Motor neuron (in vitro differentiated cells): ENCODE measurements around the gene CDK9. TPM values are rescaled to one million over a fixed set of nuclear protein-coding genes. Genes with fewer than 3 reads are reported as not detected.

Experiments
- ATAC-seq, 8 experiments: fragments of 200-7000 bp; cut with Tn5 transposase; replicated peaks in 6 of 8; 2 replicates each; pipeline ENCODE4 v1.8.0; 2021; ENCODE audit warnings: mild to moderate bottlenecking in 8 of 8, moderate library complexity in 8 of 8
- H3K27ac ChIP-seq, 2 donors: fragments of 250-450 bp; sonication (Bioruptor Pico); 2 replicates each; pipeline ENCODE4 v1.9.0; 2021; ENCODE audit warnings: antibody characterized with exemption in 2 of 2, mild to moderate bottlenecking in 2 of 2, moderate library complexity in 1 of 2
- H3K4me1 ChIP-seq, 2 donors: fragments of 250-450 bp; sonication (Bioruptor Pico); replicated peaks in 1 of 2; 2 replicates each; pipeline ENCODE4 v1.6.1; 2021; ENCODE audit warnings: antibody characterized with exemption in 2 of 2, mild to moderate bottlenecking in 2 of 2, moderate library complexity in 1 of 2
- H3K4me3 ChIP-seq, 5 donors: fragments of 250-450 bp; sonication (Bioruptor Pico); 2 replicates each; pipeline ENCODE4 v1.9.0; 2021; ENCODE audit warnings: antibody characterized with exemption in 5 of 5, mild to moderate bottlenecking in 5 of 5, moderate library complexity in 4 of 5
- WGBS, 10 experiments: fragments of 450-650 bp; shearing (Covaris generic); methylation state at CpG; one replicate each; pipeline ENCODE4 v1.0.0; 2022; 5-methylcytosine and 5-hydroxymethylcytosine counted together
- in situ Hi-C, 9 experiments: fragments of 400-800 bp; cut with MboI; loops; one replicate each; pipeline ENCODE4 v1.15.0; 2021; ENCODE audit warnings: low sequenced_read_pairs in 9 of 9, low pct_unique_long_range_greater_than_20kb in 2 of 9; ENCODE audit not compliant: unreplicated experiment in 9 of 9
- total RNA-seq, 8 experiments: library from RNA; unstranded; fragments of 300-600 nt; gene quantifications; 2 replicates each; pipeline versions ENCODE4 v1.2.3 to v1.2.4, GENCODE V29; 2022

The CDK9 gene
- total RNA-seq, 8 experiments from 2014 or later = 20.1 to 48.7 (median 29.8) TPM

DNA sequence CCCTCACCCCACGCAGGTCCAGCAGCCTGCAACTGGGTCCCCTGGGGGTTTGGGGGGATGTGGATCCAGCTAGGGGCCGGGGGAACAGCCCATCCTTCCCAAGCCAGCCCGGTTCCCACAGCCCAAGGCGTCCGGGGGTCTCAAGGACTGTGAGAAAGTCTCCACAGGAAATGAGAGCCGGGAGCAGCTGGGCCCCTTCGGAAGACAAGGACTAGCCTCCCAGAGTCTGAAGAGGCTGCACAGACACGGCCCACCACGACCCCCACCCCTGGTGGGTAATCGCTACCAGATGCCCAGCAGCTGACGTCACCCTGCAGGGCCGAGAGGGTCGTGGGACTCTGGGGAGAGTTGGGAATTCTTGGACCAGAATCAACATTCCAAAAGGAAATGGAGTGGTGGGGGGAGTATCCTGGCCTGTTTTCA lies 17.9 kb upstream of the CDK9 start:
- in situ Hi-C loops = no loop called here
- no peak overlapping the region for H3K27ac ChIP-seq
- no CpG with 5 or more reads among the region's 13 CpGs for WGBS, 10 experiments
- H3K4me3 ChIP-seq = no peak overlapping the region
- no peak for ATAC-seq
- H3K4me1 ChIP-seq = peaks cover 0 to 12% of the 10 kb centered on the region in 2 donors

DNA sequence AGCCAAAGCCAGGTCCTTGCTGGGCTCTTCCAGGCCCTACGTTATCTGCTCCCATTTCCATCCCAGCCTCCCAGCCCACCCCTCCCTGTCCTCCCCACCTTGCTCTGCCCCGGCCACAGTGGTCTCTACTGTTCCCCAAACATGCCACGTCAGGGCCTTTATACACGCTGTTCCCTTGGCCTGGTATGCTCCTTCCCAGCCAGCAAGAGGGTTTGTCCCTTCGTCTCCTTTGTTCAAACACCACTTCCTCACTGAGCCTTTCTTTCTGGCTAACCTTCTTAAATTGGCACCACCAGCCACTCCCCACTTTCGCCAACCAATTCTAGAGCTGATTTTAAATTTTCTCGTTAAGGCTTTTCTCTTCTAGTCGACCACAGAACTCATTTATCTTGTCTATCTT lies 17.1 kb upstream of the CDK9 start:
- no peak overlapping the region for H3K4me3 ChIP-seq
- WGBS, 10 experiments = 20 to 80% (median 67%) methylated on average over 1 to 4 of the region's 8 CpGs; no CpG with 5 or more reads in 2 of the 10 experiments
- H3K4me1 ChIP-seq = peaks cover 0 to 12% of the 10 kb centered on the region in 2 donors
- in situ Hi-C loops = no loop called here
- no peak overlapping the region for H3K27ac ChIP-seq
- ATAC-seq = no peak

DNA sequence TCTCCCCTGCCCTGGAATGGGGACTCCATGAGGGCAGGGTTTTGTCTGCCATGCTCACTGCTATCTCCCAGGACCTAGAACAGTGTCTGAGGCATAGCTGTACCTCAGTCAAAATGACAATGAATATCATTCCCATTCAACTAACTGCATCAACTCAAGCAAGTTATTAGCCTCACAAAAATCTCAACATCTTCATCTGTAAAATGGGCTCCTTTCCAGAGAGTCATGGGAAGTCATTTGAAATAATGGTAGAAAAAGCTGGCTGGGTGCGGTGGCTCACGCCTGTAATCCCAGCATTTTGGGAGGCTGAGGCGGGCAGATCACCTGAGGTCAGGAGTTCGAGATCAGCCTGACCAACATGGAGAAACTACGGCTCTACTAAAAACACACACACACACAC lies 16.7 kb upstream of the CDK9 start:
- no peak overlapping the region for H3K27ac ChIP-seq
- 80 to 100% (median 100%) methylated on average over 1 to 4 of the region's 5 CpGs; no CpG with 5 or more reads in 6 of the 10 experiments for WGBS, 10 experiments
- peaks cover 0 to 12% of the 10 kb centered on the region in 2 donors for H3K4me1 ChIP-seq
- no peak for ATAC-seq
- no peak overlapping the region for H3K4me3 ChIP-seq
- in situ Hi-C loops = no loop called here

DNA sequence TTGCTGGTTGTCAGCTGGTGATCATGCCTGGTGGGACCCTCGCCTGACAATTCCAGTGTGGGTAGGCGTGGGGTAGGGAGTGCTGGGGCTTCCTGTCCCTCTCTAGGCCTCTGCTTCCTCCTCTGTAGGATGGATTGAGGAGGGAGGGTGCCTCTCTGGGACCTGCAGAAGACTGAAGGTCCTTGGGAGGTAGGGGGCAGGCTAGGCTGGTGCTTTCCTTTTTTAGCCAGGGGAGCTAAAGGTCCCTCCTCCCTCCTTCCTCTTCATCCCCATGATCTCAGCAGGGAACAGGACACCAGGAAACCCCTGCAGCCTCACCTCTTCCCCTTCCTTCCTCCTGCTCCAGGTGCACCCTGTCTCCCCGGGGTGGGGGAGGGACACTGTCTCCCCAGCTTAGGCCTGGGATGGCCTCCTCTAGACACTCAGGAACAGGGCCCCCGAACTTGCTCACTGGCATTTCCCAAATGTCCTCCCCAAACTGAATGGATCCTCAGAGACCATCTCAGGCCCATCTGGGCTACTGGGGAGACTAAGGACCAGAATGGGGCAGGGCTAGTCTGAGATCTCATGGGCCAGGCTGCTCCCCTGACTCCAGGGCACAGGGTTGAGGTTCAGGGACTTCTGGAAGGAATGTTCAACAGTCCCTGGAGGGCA lies 15.8 kb upstream of the CDK9 start:
- H3K27ac ChIP-seq = no peak overlapping the region
- ATAC-seq = no peak
- in situ Hi-C loops = no loop called here
- H3K4me3 ChIP-seq = no peak overlapping the region
- WGBS, 10 experiments = 40 to 92% (median 72%) methylated on average over 1 to 2 of the region's 4 CpGs; no CpG with 5 or more reads in 6 of the 10 experiments
- H3K4me1 ChIP-seq = peaks cover 0 to 12% of the 10 kb centered on the region in 2 donors

DNA sequence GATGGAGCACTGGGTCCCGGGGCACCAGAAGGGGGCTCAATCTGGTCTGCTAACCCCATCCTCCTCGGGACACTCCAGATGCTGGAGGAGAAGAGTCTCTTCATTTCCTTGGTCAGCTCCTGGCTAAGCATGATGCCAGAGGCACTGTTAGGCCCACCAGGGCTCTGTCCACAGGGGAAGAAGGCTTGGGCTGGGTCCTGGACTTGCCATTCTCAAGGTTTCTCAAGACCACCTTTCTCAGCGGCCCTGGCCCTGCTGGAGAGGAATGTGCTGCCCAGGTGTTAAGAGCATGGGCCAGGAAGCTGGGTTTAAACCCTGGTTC lies 15.3 kb upstream of the CDK9 start:
- ATAC-seq = no peak
- Histone ChIP-seq H3K4me3 (peak overlapping the region in 1 of 5 donors; percentile 28), H3K27ac (no peak overlapping the region), H3K4me1 (peaks cover 0 to 12% of the 10 kb centered on the region in 2 donors)
- in situ Hi-C loops = no loop called here
- 20 to 83% (median 40%) methylated on average over 1 of the region's 3 CpGs; no CpG with 5 or more reads in 5 of the 10 experiments for WGBS, 10 experiments

DNA sequence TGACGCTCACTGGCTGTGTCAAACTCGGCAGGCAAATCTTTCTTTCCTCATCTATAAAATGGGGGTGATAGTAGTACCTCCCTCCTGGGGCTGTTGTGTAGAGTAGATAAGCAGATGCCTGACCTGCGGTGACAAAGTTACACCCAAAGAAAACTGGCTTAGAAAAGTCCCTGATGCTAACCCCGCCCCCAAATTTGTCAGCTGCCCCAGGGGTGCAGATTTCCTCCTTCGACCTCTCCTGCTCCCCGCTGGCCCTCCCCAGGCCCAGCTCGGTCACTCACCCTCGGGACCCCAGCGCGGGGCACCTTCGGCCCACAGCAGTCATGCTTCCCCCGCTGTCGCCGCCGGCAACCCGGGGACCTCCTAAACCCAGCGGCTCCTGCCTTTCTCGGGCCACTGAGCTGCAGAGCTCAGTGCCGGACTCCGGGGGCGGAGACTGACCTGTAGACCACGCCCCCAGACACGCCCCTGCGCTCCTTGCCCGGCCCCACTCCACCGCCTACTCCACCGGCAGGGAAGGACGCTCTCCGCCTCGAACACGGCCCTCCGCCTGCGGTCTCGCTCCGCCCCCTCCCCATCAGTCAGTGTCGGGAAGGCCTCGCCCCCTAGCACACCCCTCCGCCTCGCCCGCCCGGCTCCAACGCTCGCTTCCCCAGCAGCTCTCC lies 14.8 kb upstream of the CDK9 start:
- peaks cover under 1 to 15% of the 10 kb centered on the region in 2 donors for H3K4me1 ChIP-seq
- H3K27ac ChIP-seq = no peak overlapping the region
- H3K4me3 ChIP-seq = peak overlapping the region; percentile 21 to 32 (median 27)
- WGBS, 10 experiments = 0 to 80% (median 0%) methylated on average over 1 of the region's 43 CpGs; no CpG with 5 or more reads in 7 of the 10 experiments
- ATAC-seq = peak; percentile 97 to 99 (median 98)
- in situ Hi-C loops = no loop called here

DNA sequence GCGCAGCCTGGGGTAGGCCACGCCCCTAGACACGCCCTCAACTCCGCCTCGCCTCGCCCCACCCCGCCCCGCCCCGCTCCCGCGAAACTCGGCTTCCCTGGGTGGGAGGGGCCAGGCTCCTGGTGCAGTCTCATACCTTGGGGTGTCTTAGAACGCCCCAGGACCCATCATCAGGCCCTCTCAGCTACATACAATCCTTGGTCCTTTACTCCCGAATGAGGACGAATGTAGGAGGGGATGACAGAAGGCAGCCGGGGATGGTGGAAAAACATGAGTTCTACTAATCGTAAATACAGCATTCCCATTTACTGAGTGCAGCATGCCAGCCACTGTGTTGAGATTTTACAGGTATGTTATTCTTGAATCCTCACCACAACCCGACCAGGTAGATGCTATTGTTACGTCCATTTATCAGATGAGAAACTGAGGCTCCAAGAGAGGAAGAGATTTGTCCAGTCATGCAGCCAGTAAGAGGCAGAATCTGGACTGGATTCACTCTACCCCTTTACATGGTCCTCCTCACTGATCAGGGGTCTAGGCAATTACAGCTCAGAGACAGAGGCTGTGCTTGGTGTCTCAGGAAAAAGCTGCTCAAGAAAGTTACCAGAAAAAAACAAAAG lies 14.2 kb upstream of the CDK9 start:
- Histone ChIP-seq H3K4me3 (peak overlapping the region; percentile 11 to 32 (median 21)), H3K27ac (no peak overlapping the region), H3K4me1 (peaks cover 5 to 21% of the 10 kb centered on the region in 2 donors)
- 0 to 50% (median 25%) methylated on average over 1 to 4 of the region's 19 CpGs; no CpG with 5 or more reads in 5 of the 10 experiments for WGBS, 10 experiments
- in situ Hi-C loops = no loop called here
- ATAC-seq = no peak

DNA sequence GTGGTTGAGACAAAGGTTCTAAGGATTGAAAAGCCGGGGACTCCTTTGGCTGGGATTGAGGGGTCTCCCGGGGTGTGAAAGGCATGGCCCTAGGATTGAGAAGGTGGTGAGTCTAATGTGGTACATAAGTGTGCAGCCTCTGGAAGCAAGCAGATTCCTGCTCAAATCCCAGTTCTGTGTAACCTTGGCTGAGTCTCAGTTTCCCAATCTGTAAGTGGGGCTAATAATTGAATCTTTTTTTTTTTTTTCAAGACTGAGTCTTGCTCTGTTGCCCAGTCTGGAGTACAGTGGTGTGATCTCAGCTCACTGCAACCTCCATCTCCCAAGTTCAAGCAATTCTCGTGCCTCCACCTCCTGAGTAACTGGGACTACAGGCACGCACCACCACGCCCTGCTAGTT lies 13.2 kb upstream of the CDK9 start:
- in situ Hi-C loops = no loop called here
- Histone ChIP-seq H3K4me1 (peaks cover 5 to 21% of the 10 kb centered on the region in 2 donors), H3K27ac (no peak overlapping the region), H3K4me3 (no peak overlapping the region)
- WGBS, 10 experiments = 67 to 100% (median 88%) methylated on average over 1 to 4 of the region's 5 CpGs; no CpG with 5 or more reads in 2 of the 10 experiments
- no peak for ATAC-seq

DNA sequence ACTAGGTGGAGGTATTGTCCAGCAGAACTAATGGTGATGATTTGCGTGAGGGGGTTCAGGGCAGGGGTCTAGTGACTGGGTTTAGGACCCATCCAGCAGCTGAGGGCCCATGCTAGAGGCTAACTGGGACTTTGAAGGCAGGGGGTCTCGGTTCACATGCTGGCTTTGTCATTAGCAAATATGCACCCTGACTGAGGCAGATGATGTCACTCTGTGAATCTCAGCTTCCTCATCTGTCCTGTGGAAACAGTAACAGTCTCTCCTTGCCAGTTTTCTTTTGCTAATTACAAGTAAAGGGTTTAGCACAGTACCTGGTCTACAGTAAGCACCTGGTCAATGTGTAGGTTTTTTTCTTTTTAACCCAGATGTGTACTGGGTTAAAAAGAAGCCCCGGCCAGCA lies 12.6 kb upstream of the CDK9 start:
- whole genome bisulfite sequencing, 10 experiments = 22 to 100% (median 64%) methylated on average over 1 to 2 of the region's 3 CpGs; no CpG with 5 or more reads in 5 of the 10 experiments
- no peak overlapping the region for H3K27ac ChIP-seq
- H3K4me1 ChIP-seq = peaks cover 5 to 17% of the 10 kb centered on the region in 2 donors
- in situ Hi-C loops = no loop called here
- ATAC-seq = no peak
- H3K4me3 ChIP-seq = no peak overlapping the region

DNA sequence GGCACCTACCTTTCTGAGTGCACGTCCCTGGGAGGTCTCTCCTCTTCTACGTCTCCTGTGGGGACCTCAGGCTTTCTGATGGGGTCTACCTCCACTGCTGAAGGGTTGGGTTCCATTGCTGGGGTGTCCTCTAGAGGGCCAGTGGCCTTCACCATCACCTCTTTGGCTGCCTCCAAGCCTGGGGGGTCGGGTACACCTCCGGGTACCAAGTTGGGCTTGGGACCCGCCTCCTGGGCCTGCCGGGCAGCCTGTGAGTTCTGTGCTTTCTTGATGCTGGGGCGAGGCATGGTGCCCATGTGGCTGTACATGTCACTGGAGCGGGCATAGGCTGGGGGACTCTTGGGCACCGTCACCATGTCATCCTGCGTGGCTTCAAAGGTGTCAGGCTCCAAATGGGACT lies 11.9 kb upstream of the CDK9 start:
- 10 to 100% (median 82%) methylated on average over 2 to 6 of the region's 10 CpGs; no CpG with 5 or more reads in 6 of the 10 experiments for WGBS, 10 experiments
- Histone ChIP-seq H3K4me3 (no peak overlapping the region), H3K27ac (no peak overlapping the region), H3K4me1 (peaks cover 10 to 24% of the 10 kb centered on the region in 2 donors)
- ATAC-seq = no peak
- in situ Hi-C loops = no loop called here

DNA sequence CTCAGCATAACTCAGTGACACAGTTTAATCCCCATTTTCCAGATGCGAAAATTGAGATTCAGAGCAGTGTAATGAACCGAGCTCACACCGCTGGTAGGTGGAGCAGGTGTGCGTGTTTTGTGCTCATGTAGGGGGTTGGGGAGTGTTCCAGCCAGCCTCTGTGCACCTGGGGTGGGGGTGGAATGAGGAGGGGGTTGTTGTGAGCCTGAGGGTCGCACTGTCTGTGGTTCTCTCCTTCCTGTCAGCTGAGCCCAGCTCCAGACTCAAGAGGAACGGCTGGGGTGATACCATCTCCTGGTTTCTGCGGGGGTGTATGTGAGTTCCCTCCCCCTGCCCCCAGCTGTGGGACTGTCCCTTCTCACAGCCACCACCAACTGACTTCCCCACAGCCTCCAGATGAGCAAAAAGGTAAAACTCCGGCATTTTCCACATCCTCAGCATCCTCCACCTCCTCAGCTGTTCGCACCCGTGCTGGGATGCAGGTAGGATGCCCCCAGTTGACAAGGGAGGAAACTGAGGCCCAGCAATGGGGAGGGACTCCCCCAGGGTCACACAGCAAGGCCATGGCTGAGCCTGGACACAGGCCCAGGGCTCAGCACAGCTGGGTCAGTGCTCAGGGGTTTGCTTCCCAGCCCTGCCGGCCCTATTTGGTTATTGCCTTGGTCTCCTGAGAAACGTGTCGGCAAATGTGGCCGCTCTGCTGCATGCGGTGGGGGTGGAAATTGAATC lies 9.5 kb upstream of the CDK9 start:
- H3K4me1 ChIP-seq = peaks cover 11 to 20% of the 10 kb centered on the region in 2 donors
- no peak overlapping the region for H3K27ac ChIP-seq
- ATAC-seq = peak in 3 of 8 experiments; percentile 4 to 10 (median 9)
- H3K4me3 ChIP-seq = no peak overlapping the region
- WGBS, 10 experiments = 0 to 97% (median 67%) methylated on average over 1 to 4 of the region's 15 CpGs; no CpG with 5 or more reads in 5 of the 10 experiments
- in situ Hi-C loops = no loop called here

DNA sequence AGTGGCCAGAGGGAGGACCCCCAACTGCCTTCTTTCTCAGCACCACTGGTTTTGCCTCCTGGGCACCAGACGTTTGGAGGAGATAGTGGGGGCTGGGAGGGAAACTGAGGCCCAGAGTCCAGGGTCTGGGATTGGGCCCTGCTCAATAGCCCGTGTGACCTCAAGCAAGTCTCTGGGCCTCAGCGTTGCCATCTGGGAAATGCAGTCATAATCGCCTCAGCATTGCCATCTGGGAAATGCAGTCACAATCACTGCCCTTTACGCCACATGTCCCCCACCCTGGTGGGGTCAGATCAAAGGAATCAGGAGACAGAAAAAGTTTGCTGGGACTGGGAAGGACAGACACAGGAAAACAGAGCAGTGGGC lies 8.9 kb upstream of the CDK9 start:
- Histone ChIP-seq H3K4me1 (peaks cover 11 to 20% of the 10 kb centered on the region in 2 donors), H3K4me3 (no peak overlapping the region), H3K27ac (no peak overlapping the region)
- in situ Hi-C loops = no loop called here
- no peak for ATAC-seq
- 100% methylated on average over 1 of the region's 5 CpGs; no CpG with 5 or more reads in 8 of the 10 experiments for WGBS, 10 experiments
